Activated effector memory CD4-positive, alpha-beta T cell treated with Interleukin-2 at 50 U/mL for 16 hours (primary cell): Measurements from ENCODE around the gene TEN1.

Source experiments
- DNase-seq: peaks from one replicate; pipeline ENCODE4 v3.0.0-alpha.2; 2020

Gene TEN1

GRCh38 chr17:75979705-75980187, 706 bp downstream of the TEN1 start:
- DNase-seq: no peak

- DNase-seq: no peak
Observed at GRCh38 chr17:75980188-75981018, 1.4 kb downstream of the TEN1 start.

- no peak for DNase-seq
Observed at GRCh38 chr17:75981019-75981615, 2.1 kb downstream of the TEN1 start.

- DNase-seq: no peak
Observed at GRCh38 chr17:75983501-75984181, 4.6 kb downstream of the TEN1 start.

GRCh38 chr17:75985986-75986385, 6.9 kb downstream of the TEN1 start:
- DNase-seq: no peak

- no peak for DNase-seq
Observed at GRCh38 chr17:75987041-75987440, 8.0 kb downstream of the TEN1 start.

- DNase-seq: no peak
Observed at GRCh38 chr17:75991396-75991795, 12.4 kb downstream of the TEN1 start.

GRCh38 chr17:75994802-75995370, 15.8 kb downstream of the TEN1 start:
- DNase-seq: no peak

- DNase-seq: no peak
Observed at GRCh38 chr17:75995385-75995925, 16.4 kb downstream of the TEN1 start.

GRCh38 chr17:75996665-75997590, 17.9 kb downstream of the TEN1 start:
- DNase-seq: peak; percentile 23

- no peak for DNase-seq
Observed at GRCh38 chr17:75998327-75998795, 19.3 kb downstream of the TEN1 start.

- peak; percentile 31 for DNase-seq
Observed at GRCh38 chr17:76000016-76000754, 21.1 kb downstream of the TEN1 start.

GRCh38 chr17:76000755-76001521, 21.9 kb downstream of the TEN1 start, which contains the start of gene CDK3:
Gene CDK3 (plus strand): TSS chr17:76000855. CDS start chr17:76001426, 571 bp downstream.
- DNase-seq: no peak

GRCh38 chr17:76002100-76002499, 23.1 kb downstream of the TEN1 start:
- no peak for DNase-seq

- DNase-seq: no peak
Observed at GRCh38 chr17:76003915-76004314, 24.9 kb downstream of the TEN1 start.

- DNase-seq: no peak
Observed at GRCh38 chr17:76004750-76005262, 25.8 kb downstream of the TEN1 start.

- DNase-seq: peak; percentile 61
Observed at GRCh38 chr17:76005263-76006149, 26.5 kb downstream of the TEN1 start.

- DNase-seq: no peak
Observed at GRCh38 chr17:76007131-76007849, 28.2 kb downstream of the TEN1 start.
